GM19099 (cell line): ENCODE data around the gene TTLL6.

Source experiments
- POLR2A ChIP-seq: IDR thresholded peaks from 3 replicates; pipeline ENCODE4 v1.6.1; 2011; ENCODE audit warnings: low read depth; ENCODE audit not compliant: insufficient read length; ENCODE audit errors: extremely low read depth

Gene TTLL6

DNA sequence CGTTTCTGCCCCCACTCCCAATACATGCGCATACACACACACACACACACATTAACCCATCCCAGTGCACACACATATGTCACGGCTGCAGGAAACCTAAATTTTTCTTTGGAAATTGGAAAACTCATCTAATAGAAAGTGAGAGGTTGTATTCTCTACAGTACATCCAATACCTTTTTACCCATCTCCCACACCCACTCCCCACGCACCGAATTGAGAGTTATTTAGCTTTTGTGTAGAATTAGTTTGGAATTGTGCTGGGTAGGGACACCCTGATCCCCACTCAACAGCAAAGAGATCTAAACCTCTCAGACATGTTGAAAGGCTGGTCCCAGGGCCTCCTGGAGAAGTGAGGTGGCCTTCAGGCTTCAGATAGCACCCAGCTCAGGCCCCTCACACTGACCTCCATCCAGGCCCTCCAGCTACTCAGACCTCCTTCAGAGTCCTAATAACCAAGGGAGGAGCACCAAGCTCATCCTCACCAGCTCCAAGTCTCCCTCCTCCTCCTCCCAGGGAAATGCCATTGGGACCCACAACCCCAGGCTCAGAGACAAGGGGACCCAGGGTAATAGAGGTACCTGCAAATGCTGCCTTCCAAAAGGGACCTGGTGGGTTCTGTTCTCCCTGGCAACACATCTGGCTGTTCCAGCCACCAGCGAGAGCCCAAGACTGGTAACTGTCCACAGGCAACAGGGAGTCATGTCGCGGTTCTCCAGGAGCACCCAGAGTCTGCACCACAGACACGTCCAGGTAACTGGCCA is 89.4 kb downstream of the TTLL6 start:
- TF ChIP-seq POLR2A, result no peak

DNA sequence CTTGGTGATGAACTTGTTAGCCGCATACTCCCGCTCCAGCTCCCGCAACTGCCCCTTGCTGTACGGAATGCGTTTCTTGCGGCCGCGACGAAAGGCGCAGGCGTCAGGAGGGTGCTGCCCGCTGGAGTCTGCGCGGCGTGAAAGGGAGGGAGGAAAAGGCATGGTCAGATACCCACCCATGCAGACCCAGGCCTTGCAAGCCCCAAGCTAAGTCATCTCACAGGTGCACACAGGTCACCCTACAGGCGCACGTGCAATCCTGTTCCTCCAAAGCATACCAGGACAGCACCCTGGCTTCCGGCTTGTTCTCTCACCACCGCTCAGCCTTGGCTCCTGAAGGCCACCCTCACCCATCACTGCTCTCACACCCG is 90.1 kb downstream of the TTLL6 start:
- no peak for TF ChIP-seq POLR2A

GRCh38 chr17:48726114-48726915 is 90.7 kb downstream of the TTLL6 start:
- TF ChIP-seq POLR2A, result no peak

DNA sequence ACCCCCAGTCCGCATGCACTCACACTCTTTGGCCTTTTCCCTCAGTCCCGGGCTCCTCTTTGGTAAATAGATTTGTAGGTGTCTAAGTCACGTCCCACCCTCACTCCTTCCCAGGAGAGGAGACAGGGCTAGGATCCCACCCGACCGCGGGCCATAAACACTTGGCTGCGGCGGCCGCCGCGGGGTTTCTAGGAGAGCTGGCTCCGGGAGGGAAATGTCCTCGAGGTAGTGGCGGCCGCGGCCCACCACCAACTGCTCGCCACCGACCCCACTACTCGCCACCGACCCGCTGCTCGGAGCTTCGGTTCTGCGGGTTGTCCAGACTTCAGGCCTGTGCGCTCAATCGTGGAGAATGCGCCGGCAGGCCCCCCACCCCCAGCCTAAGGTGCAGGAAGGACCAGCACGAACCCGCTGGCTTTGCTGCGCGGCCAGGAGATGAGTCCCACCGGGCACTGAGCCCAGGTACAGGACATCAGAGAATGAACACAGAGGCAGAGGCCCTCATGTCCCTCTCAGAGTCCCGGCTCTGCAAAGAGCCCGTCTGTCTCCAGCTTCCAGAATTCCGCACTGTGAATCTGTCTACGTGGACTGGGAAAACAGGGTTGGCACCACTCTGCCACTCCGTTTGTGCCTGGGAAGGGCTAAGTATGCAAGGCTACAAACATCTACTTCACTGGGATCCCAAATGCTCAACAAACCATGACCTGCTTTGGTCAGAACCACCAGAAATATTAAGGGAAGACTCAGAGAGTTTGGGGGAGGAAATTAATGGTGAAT is 91.6 kb downstream of the TTLL6 start:
- no peak for TF ChIP-seq POLR2A

DNA sequence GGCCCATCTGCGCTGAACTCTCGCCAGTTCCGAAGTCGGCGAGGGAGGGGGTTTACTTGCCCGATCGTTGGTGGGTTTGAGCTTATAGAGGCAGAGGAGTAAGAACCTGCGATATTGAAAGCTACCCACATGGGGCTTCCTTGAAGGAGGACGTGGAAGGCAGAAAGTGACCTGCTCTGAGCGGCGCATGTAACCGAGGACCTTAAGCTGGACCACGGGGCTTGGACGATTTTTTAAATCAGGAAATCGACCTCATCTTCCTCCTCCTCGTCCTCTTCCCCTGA is 92.1 kb downstream of the TTLL6 start:
- no peak for TF ChIP-seq POLR2A

- no peak for TF ChIP-seq POLR2A
These were observed 92.6 kb downstream of the TTLL6 start for GRCh38 chr17:48724251-48725003.

GRCh38 chr17:48723423-48724250 is 93.4 kb downstream of the TTLL6 start:
- no peak for TF ChIP-seq POLR2A

GRCh38 chr17:48722915-48723422 is 94.1 kb downstream of the TTLL6 start, which contains the start of gene PRAC2:
PRAC2 (plus strand) TSS chr17:48723185; CDS start chr17:48724411, 1,226 bp downstream.
- TF ChIP-seq POLR2A, result no peak

DNA sequence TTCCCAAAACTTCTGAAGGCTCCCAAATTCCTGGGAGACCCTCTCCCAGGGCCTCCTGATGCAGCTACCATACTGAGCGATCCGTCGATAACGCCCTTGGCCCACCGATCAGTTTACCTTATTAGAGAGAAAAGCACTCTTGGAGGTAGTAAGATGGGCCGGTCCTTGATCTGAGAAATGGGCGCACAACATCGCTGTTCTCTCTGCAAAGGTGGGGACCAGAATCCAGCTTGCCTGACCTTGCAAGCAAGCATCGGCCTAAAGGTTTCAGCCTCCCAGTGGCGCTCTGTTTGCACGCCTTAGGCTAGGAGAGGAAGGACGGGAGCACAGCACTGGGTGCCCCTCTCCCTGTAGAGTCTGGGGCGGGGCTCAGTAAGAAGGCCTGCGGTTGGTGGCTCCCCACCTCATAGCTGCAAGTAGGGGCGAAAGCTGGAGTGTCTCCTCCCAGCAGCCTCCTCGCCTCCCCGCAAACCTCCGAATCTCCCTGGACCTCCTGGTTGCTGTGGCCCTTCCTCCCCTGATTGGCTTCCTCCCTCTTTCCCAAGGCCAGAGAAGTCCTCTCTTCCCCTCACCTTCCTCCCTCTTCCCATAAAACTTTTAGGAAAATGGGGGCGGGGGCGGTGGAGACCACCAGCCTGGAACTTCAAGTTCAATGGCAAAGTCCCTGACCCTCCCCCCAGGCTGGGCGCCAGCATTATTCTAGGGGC is 94.7 kb downstream of the TTLL6 start, which contains the start of gene PRAC1:
PRAC1 (minus strand) TSS at position 318 of the 707 bp plus-strand sequence; CDS start at position 192, 126 bp downstream.
- no peak for TF ChIP-seq POLR2A

DNA sequence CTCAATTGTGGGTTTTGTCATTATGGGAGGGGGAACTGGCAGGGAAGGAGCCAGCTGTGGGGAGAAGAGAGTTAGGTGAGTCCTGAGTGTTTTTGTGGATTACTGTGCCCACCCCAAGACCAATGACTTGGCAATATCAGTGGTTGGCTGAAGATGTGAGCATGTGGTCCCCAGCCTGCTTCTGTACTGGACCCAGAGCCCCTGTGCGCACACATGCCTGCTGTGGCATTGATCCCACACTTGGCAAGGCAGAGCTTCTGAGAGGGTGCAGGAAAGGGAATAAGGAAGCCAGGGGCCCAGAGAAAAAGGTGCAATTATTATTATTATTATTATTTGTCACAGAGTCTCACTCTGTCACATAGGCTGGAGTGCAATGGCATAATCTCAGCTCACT is 96.0 kb downstream of the TTLL6 start:
- no peak for TF ChIP-seq POLR2A

DNA sequence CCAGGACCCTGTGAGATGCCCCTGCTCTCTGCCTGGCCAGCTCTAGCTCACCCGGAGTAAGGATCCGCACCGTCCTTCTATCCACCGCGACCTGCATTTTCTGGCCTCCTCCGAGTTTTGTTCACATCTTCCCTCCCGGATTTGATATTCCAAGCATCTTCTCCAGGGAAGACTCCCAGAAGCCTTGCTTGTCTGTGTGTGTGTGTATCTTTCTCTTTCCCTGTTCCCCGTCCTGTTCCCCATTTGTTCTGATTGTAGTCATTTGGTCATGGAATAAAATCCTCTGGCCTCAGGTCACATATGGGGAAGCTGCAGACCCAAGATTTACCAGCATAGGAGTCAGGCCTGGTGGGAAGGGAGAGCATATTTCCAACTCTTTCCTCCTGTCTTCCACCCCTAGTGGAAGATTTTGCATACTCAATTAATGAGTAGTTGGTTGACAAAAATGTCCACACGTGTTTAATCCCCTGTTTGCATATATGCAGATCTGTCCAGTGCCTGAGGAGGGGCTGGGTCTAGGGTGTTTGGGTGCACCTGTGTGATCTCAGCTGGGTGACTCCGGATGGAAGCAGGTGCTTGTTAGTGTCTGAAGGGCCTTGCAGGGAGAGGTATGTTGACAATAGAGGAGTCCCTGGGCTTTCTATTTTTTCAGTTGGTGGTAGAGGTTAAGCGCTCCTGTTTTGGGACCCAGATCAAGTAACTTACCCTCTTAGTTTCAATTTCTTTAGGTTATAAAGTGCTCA is 96.6 kb downstream of the TTLL6 start:
- TF ChIP-seq POLR2A, result no peak

- no peak for TF ChIP-seq POLR2A
These were observed 97.3 kb downstream of the TTLL6 start for GRCh38 chr17:48719642-48720265.
